ENCODE data around the gene SNX32. TPM values are rescaled to one million over a fixed set of nuclear protein-coding genes. Genes with fewer than 3 reads are reported as not detected.
"Not testable (repeated sequence)": the region's sequence is repeated elsewhere in the genome, so short reads cannot be mapped to it uniquely, and the experiment has no call there.

Gene SNX32
- total RNA-seq, 2 experiments from 2014 or later: 0.44 to 1.6 TPM

GRCh38 chr11:65891219-65892136 is 57.7 kb downstream of the SNX32 start:
- Mint-ChIP-seq H3K4me1 (ENCODE audit: low read depth) (peaks cover 67% of the 10 kb centered on the region), H3K36me3 (ENCODE audit: low read depth) (peaks cover 31% of the 10 kb centered on the region), H3K4me3 (peak overlapping the region; percentile 98), H3K27ac (peak overlapping the region; percentile 85), H3K9me3 (ENCODE audit: insufficient read depth) (no peaks in the 10 kb centered on the region), H3K27me3 (ENCODE audit: low read depth) (no peaks in the 10 kb centered on the region)
- ATAC-seq (no peak), DNase-seq (peak; percentile 60)
- ChIA-PET POLR2A (interaction anchor here (0.6 to 19.3 kb wide), 27 partner anchors 10 to 1203 kb away, joined by 3 to 305 read pairs (median 5); partner anchors contain the start of genes BANF1, C11orf68, CFL1 and CTSW), CTCF (interaction anchor here (0.8 to 19.5 kb wide), 23 partner anchors 6 to 424 kb away, joined by 3 to 584 read pairs (median 15); partner anchors contain the start of genes AP5B1, BANF1, C11orf68 and CFL1)

- peak; percentile 54 for DNase-seq
- ChIA-PET CTCF (interaction anchor here (0.8 to 19.5 kb wide), 9 partner anchors 9 to 181 kb away, joined by 3 to 584 read pairs (median 21); partner anchors contain the start of genes CFL1, EFEMP2, FOSL1 and KAT5), POLR2A (interaction anchor here (0.9 to 19.3 kb wide), 4 partner anchors 9 to 110 kb away, joined by 3 to 305 read pairs (median 34); partner anchors contain the start of genes BANF1, CFL1, EIF1AD and FOSL1)
- Mint-ChIP-seq H3K36me3 (ENCODE audit: low read depth) (peaks cover 25% of the 10 kb centered on the region), H3K4me1 (ENCODE audit: low read depth) (peaks cover 67% of the 10 kb centered on the region), H3K4me3 (peak overlapping the region; percentile 98), H3K27ac (peak overlapping the region; percentile 85)
- H3K9me3 Mint-ChIP-seq (ENCODE audit: insufficient read depth); H3K27me3 Mint-ChIP-seq (ENCODE audit: low read depth); ATAC-seq: not testable (repeated sequence)
Observed at GRCh38 chr11:65892137-65892540, 58.4 kb downstream of the SNX32 start.

- peak overlapping the region; percentile 85 for H3K27ac Mint-ChIP-seq
- DNase-seq: no peak
- no peaks in the 10 kb centered on the region for H3K27me3 Mint-ChIP-seq (ENCODE audit: low read depth)
- H3K36me3 Mint-ChIP-seq (ENCODE audit: low read depth): peaks cover 25% of the 10 kb centered on the region
- H3K9me3 Mint-ChIP-seq (ENCODE audit: insufficient read depth): no peaks in the 10 kb centered on the region
- H3K4me1 Mint-ChIP-seq (ENCODE audit: low read depth): peaks cover 69% of the 10 kb centered on the region
- ChIA-PET CTCF (interaction anchor here (0.8 to 19.5 kb wide), 9 partner anchors 8 to 181 kb away, joined by 3 to 584 read pairs (median 36); partner anchors contain the start of genes CFL1, EFEMP2, FOSL1 and KAT5), POLR2A (interaction anchor here (0.6 to 19.3 kb wide), 6 partner anchors 8 to 394 kb away, joined by 3 to 305 read pairs (median 6); partner anchors contain the start of genes CFL1, FOSL1, MALAT1 and MUS81)
- no peak for ATAC-seq
- peak overlapping the region; percentile 98 for H3K4me3 Mint-ChIP-seq
Observed at GRCh38 chr11:65892661-65893317, 59.0 kb downstream of the SNX32 start.

GRCh38 chr11:65894034-65894591 is 60.4 kb downstream of the SNX32 start:
- POLR2A ChIA-PET: interaction anchor here (0.6 to 19.3 kb wide), 10 partner anchors 7 to 395 kb away, joined by 3 to 305 read pairs (median 4); partner anchors contain the start of genes BANF1, CFL1, CTSW and FOSL1
- peak overlapping the region; percentile 85 for H3K27ac Mint-ChIP-seq
- peaks cover 23% of the 10 kb centered on the region for H3K36me3 Mint-ChIP-seq (ENCODE audit: low read depth)
- CTCF ChIA-PET: interaction anchor here (0.6 to 19.5 kb wide), 8 partner anchors 9 to 513 kb away, joined by 3 to 584 read pairs (median 6); partner anchors contain the start of genes CFL1, EFEMP2, KAT5 and MUS81
- peak overlapping the region; percentile 98 for H3K4me3 Mint-ChIP-seq
- no peaks in the 10 kb centered on the region for H3K9me3 Mint-ChIP-seq (ENCODE audit: insufficient read depth)
- ATAC-seq (peak; percentile 13), DNase-seq (peak; percentile 64)
- H3K4me1 Mint-ChIP-seq (ENCODE audit: low read depth): peaks cover 70% of the 10 kb centered on the region
- H3K27me3 Mint-ChIP-seq (ENCODE audit: low read depth): no peaks in the 10 kb centered on the region

- H3K36me3 Mint-ChIP-seq (ENCODE audit: low read depth): peaks cover 23% of the 10 kb centered on the region
- CTCF ChIA-PET: interaction anchor here (1.0 to 4.2 kb wide), 5 partner anchors 9 to 240 kb away, joined by 3 to 36 read pairs (median 9); no protein-coding TSS in a partner anchor
- H3K27me3 Mint-ChIP-seq (ENCODE audit: low read depth): no peaks in the 10 kb centered on the region
- DNase-seq (no peak), ATAC-seq (no peak)
- H3K9me3 Mint-ChIP-seq (ENCODE audit: insufficient read depth): no peaks in the 10 kb centered on the region
- peak overlapping the region; percentile 31 for H3K4me3 Mint-ChIP-seq
- POLR2A ChIA-PET: interaction anchor here (1.3 kb wide), 1 partner anchor 10 kb away, joined by 3 read pairs; no protein-coding TSS in a partner anchor
- peak overlapping the region; percentile 54 for H3K27ac Mint-ChIP-seq
- H3K4me1 Mint-ChIP-seq (ENCODE audit: low read depth): peaks cover 62% of the 10 kb centered on the region
Observed at GRCh38 chr11:65895482-65895981, 61.8 kb downstream of the SNX32 start.

DNA sequence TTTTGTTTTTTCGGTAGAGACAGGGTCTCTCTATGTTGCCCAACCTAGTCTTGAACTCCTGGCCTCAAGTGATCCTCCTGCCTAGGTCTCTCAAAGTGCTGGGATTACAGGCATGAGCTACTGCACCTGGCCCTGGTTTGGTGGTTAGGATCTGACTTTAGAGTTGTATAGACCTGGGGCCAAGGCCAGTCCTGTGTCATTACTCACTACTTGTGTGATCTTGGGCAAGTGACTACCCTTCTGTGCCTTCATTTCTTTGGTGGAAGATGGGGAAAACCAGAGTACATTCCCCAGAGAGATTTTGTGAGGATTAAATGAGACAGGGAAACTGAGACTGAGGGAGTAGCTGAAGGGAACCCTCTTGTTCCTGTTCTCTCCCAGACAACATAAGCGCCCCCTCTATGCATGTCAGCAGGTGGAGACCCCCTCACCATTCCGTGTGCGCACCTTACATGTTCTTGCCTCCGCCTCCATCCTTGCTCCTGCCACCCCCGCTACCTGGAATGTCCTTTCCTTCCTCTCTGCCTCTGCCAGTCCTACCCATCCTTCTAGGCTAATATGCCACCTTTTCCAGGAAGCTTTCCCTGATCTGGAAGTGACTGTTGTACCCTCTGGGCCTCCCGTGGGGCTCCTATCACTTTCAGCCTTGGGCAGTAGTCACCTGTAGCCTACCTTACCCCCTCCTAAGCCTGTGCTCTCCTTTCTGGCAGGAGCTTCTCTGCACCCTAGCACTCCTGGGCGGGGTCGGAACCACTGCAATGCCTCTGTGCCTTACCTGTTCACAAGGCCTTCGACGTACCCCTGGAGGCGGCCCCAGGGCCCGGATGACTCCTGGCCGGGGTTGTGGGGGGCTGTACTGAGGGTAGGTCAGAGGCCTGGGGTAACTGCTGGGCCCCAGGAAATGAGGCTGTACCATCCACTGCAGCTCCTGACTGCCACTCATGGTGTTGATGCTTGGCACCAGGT is 62.6 kb downstream of the SNX32 start:
- H3K27me3 Mint-ChIP-seq (ENCODE audit: low read depth): no peaks in the 10 kb centered on the region
- no peaks in the 10 kb centered on the region for H3K9me3 Mint-ChIP-seq (ENCODE audit: insufficient read depth)
- peak overlapping the region; percentile 49 for H3K27ac Mint-ChIP-seq
- no peak overlapping the region for H3K4me3 Mint-ChIP-seq
- ATAC-seq (no peak), DNase-seq (no peak)
- H3K4me1 Mint-ChIP-seq (ENCODE audit: low read depth): peaks cover 69% of the 10 kb centered on the region
- POLR2A ChIA-PET: interaction anchor here (0.7 to 1.3 kb wide), 5 partner anchors 7 to 35 kb away, joined by 3 to 4 read pairs (median 3); no protein-coding TSS in a partner anchor
- peaks cover 23% of the 10 kb centered on the region for H3K36me3 Mint-ChIP-seq (ENCODE audit: low read depth)
- CTCF ChIA-PET: interaction anchor here (0.8 to 4.2 kb wide), 7 partner anchors 7 to 239 kb away, joined by 3 to 47 read pairs (median 6); partner anchors contain the start of genes CCDC85B, FIBP and MUS81

DNA sequence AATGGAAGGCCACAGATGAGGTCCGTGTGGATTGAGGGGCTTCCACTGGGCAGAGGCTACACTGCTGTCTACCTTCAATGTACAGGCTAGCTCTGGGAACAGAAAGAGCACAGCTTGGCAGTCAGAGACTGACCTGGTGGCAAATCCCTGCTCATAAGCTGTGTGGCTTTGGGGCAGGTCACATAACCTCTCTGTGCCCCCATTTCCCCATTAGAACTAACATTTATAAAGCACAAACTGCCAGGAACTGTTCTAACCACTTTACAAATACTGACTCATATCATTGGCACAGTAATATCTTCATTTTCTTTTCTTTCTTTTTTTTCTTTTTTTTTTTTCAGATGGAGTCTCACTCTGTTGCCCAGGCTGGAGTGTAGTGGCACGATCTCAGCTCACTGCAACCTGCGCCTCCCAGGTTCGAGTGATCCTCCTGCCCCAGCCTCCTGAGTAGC is 63.3 kb downstream of the SNX32 start:
- POLR2A ChIA-PET: interaction anchor here (0.7 to 1.2 kb wide), 4 partner anchors 8 to 35 kb away, joined by 3 to 4 read pairs (median 4); no protein-coding TSS in a partner anchor
- Mint-ChIP-seq H3K27me3 (ENCODE audit: low read depth) (no peaks in the 10 kb centered on the region), H3K4me1 (ENCODE audit: low read depth) (peaks cover 74% of the 10 kb centered on the region), H3K9me3 (ENCODE audit: insufficient read depth) (no peaks in the 10 kb centered on the region), H3K27ac (no peak overlapping the region), H3K4me3 (no peak overlapping the region), H3K36me3 (ENCODE audit: low read depth) (peaks cover 17% of the 10 kb centered on the region)
- CTCF ChIA-PET: interaction anchor here (0.8 to 4.2 kb wide), 6 partner anchors 7 to 238 kb away, joined by 3 to 47 read pairs (median 8); partner anchors contain the start of genes CCDC85B, FIBP and MUS81
- DNase-seq (no peak), ATAC-seq (no peak)

GRCh38 chr11:65898656-65899355 is 65.0 kb downstream of the SNX32 start:
- Mint-ChIP-seq H3K27ac (peak overlapping the region; percentile 79), H3K4me3 (peak overlapping the region; percentile 78), H3K36me3 (ENCODE audit: low read depth) (peaks cover 9% of the 10 kb centered on the region), H3K9me3 (ENCODE audit: insufficient read depth) (no peaks in the 10 kb centered on the region), H3K27me3 (ENCODE audit: low read depth) (no peaks in the 10 kb centered on the region), H3K4me1 (ENCODE audit: low read depth) (peaks cover 68% of the 10 kb centered on the region)
- DNase-seq: no peak
- ChIA-PET POLR2A (interaction anchor here (0.6 to 6.5 kb wide), 6 partner anchors 8 to 326 kb away, joined by 3 to 64 read pairs (median 4); partner anchors contain the start of genes CCDC85B, FAM89B and FIBP), CTCF (interaction anchor here (1.6 to 4.2 kb wide), 4 partner anchors 9 to 39 kb away, joined by 6 to 47 read pairs (median 22); partner anchors contain the start of genes CCDC85B and FIBP)
- ATAC-seq: no peak
